WERI-Rb-1 (cell line): ENCODE results near the gene WWOX.

Source experiments
- DNase-seq: peaks from one replicate; pipeline ENCODE4 v3.0.0-alpha.2; 2020
- H3K27ac ChIP-seq: fragments of 250-450 bp; sonication (Bioruptor Pico); 2 replicates; pipeline ENCODE4 v1.5.1; 2020; ENCODE audit warnings: mild to moderate bottlenecking, moderate library complexity
- H3K27me3 ChIP-seq: fragments of 250-450 bp; sonication (Bioruptor Pico); 2 replicates; pipeline ENCODE4 v1.5.1; 2021; ENCODE audit warnings: mild to moderate bottlenecking, low read depth, moderate library complexity; ENCODE audit not compliant: insufficient read depth, severe bottlenecking
- H3K36me3 ChIP-seq: fragments of 250-450 bp; sonication (Bioruptor Pico); 2 replicates; pipeline ENCODE4 v1.5.1; 2020; ENCODE audit warnings: mild to moderate bottlenecking, moderate library complexity
- H3K4me3 ChIP-seq: 2 replicates; pipeline ENCODE4 v1.5.1; 2011; ENCODE audit warnings: low read depth, mild to moderate bottlenecking, control low read depth, low read length
- H3K9me3 ChIP-seq: fragments of 250-450 bp; sonication (Bioruptor Pico); 2 replicates; pipeline ENCODE4 v1.5.1; 2021; ENCODE audit warnings: mild to moderate bottlenecking, moderate library complexity; ENCODE audit not compliant: severe bottlenecking
- TF ChIP-seq, protein P1 (sequence below): IDR thresholded peaks from 2 replicates; pipeline ENCODE4 v1.5.1; 2011; ENCODE audit warnings: low read depth, mild to moderate bottlenecking, control low read depth, inconsistent platforms, low read length

Gene WWOX

DNA sequence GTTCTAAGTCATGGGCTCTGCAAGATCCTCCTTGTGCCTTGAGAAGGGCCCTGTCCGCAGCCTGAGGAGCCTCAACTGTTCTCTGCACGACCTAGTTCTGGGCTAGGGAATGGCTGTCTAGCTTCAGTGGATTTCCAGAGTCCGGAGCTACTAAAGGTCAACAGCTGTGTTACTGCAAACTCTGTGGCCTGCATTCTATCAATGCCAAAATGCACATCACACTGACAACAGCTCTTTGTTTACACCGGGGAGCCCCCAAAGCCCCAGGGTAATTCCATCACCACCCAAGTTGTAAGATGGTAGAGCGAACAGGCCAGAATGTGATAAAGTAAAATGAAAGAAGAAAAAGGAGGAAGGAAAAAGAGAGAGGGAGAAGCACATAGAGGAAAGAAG is 890.9 kb downstream of the WWOX start:
- no peak for DNase-seq
- Histone ChIP-seq H3K27ac (no peak overlapping the region), H3K36me3 (no peaks in the 10 kb centered on the region), H3K9me3 (no peaks in the 10 kb centered on the region), H3K27me3 (no peaks in the 10 kb centered on the region), H3K4me3 (no peak overlapping the region)
- TF ChIP-seq, protein P1, sequence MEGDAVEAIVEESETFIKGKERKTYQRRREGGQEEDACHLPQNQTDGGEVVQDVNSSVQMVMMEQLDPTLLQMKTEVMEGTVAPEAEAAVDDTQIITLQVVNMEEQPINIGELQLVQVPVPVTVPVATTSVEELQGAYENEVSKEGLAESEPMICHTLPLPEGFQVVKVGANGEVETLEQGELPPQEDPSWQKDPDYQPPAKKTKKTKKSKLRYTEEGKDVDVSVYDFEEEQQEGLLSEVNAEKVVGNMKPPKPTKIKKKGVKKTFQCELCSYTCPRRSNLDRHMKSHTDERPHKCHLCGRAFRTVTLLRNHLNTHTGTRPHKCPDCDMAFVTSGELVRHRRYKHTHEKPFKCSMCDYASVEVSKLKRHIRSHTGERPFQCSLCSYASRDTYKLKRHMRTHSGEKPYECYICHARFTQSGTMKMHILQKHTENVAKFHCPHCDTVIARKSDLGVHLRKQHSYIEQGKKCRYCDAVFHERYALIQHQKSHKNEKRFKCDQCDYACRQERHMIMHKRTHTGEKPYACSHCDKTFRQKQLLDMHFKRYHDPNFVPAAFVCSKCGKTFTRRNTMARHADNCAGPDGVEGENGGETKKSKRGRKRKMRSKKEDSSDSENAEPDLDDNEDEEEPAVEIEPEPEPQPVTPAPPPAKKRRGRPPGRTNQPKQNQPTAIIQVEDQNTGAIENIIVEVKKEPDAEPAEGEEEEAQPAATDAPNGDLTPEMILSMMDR: no peak

DNA sequence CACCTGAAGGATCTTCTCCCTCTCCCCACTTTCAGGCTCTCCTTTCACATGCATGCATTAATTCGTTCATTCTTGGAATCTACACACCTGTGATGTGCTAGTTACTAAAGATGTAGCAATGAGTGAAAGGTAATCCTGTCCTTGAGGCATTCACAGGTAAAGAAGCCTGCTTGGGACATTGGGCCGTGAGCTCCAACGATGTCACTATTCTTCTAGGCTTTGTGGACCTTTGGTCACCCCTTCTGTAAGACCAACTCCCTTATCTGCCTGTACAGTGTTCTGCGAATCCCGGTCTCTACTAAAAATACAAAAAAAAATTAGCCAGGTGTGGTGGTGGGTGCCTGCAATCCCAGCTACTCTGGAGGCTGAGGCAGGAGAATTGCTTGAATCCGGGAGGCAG is 892.5 kb downstream of the WWOX start:
- TF ChIP-seq, protein P1: no peak
- Histone ChIP-seq H3K27ac (no peak overlapping the region), H3K4me3 (no peak overlapping the region), H3K9me3 (no peaks in the 10 kb centered on the region), H3K27me3 (no peaks in the 10 kb centered on the region), H3K36me3 (no peaks in the 10 kb centered on the region)
- no peak for DNase-seq

DNA sequence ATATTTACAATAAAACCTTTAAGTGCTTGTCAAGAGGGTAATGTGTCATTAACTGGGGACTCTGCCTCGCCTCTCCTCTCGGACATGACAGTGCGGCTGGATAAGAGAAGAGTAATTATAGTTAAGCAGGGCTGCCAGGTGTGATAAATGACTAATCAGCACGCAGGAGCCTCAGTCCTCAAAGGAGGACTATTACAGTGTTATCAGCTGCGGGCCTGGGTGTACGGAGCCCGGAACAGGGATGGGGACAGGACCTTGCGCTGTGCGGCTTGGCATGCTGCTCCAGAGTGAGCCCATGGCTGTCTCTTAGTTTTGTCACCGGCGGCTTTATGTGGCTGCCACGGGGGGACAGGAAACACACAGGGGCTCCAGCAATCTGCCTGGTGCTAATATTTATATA is 893.9 kb downstream of the WWOX start:
- Histone ChIP-seq H3K4me3 (no peak overlapping the region), H3K9me3 (no peaks in the 10 kb centered on the region), H3K27ac (no peak overlapping the region), H3K27me3 (no peaks in the 10 kb centered on the region), H3K36me3 (no peaks in the 10 kb centered on the region)
- no peak for DNase-seq
- TF ChIP-seq, protein P1: no peak

DNA sequence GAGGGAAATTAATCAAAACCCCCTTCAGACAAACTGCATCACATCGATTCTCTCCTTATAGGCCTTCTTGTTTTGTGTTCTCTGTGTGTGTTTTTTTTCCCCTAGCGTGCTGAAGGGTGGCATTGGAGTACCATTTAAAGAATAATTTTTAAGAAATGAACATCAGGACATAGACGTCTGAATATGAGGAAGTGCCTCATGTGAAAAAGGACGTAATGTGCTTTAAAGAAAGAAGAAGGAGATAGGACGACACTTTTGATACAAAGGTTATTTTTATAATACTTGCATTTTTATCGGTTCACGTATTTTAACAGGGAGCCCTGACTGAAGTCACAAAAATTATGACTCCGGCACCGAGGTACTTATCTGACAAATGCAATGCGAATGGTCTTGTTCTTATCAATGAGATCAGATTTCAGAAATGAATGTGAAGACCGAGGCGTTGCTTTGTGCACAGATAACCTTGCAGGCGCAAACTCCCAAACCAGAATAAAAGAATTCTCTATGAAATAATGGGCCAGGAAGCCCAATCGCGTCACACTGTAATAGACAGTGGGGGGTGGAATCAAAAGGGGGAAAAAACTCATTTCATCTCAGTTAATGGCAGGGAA is 894.8 kb downstream of the WWOX start:
- Histone ChIP-seq H3K9me3 (no peaks in the 10 kb centered on the region), H3K27me3 (no peaks in the 10 kb centered on the region), H3K4me3 (no peak overlapping the region), H3K27ac (no peak overlapping the region), H3K36me3 (no peaks in the 10 kb centered on the region)
- no peak for DNase-seq
- TF ChIP-seq, protein P1: no peak

DNA sequence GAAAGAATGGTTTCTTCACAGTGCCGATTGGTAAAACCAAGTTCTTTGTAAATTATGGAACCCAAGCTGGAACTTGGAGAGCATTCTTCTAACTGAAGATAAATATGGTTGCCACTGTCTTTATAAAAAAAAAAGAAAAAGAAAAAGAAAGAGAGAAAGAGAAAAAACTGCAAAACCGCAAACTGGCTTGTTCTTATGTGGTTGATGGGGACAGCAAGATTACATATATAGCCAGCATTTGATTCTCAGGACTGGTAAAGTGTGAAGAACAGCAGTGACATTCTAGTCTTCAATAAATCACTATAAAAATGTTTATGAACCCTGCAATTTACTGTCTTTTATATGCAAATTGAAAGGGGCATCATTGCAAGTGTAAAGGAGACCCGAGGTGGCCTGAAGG is 896.0 kb downstream of the WWOX start:
- TF ChIP-seq, protein P1: no peak
- Histone ChIP-seq H3K9me3 (peaks cover under 1% of the 10 kb centered on the region), H3K27ac (no peak overlapping the region), H3K27me3 (no peaks in the 10 kb centered on the region), H3K36me3 (no peaks in the 10 kb centered on the region), H3K4me3 (no peak overlapping the region)
- no peak for DNase-seq

DNA sequence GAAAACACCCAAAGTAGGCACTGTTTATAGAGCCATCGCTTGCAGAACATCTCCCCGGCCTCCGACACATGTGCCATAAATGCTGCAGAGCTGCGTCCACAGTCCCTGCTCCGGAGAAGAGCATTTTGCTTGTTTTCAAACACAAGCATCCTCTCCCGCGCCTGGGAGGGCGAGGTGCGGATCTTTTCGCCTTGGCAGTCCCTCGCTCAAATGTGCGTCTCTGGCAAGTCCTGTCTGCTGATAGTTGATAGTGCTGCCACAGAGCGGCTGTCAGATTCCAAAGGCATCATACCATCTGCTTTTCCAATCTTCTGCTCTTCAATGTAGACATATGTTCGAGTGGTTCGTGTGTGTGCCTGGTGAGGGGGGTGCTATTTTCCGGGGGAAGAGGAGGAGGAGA is 897.3 kb downstream of the WWOX start:
- Histone ChIP-seq H3K9me3 (peaks cover 6% of the 10 kb centered on the region), H3K4me3 (no peak overlapping the region), H3K27me3 (no peaks in the 10 kb centered on the region), H3K36me3 (no peaks in the 10 kb centered on the region), H3K27ac (no peak overlapping the region)
- no peak for DNase-seq
- TF ChIP-seq, protein P1: no peak
